ENCODE data around the gene PDZRN3.

- TF ChIP-seq CTCF (conservative IDR thresholded peaks at IDR 0.05 in 1 of 2, IDR thresholded peaks at IDR 0.05 in 1 of 2; ENCODE audit: low read depth in 1 of 2, low read length in 2 of 2) (no peak), EZH2 (IDR thresholded peaks at IDR 0.05; ENCODE audit: low read length, missing control alignments) (no peak)
Measured at GRCh38 chr3:73535931-73536330, 88.8 kb downstream of the PDZRN3 start.

Data from fibroblast of lung (primary cell).